Smooth muscle cell of the brain vasculature (primary cell): ENCODE results near the gene LATS1.
A peak's percentile ranks its signal among the peaks of the same experiment; 100 is the strongest.
"Not testable (repeated sequence)": the region's sequence is repeated elsewhere in the genome, so short reads cannot be mapped to it uniquely, and the experiment has no call there.

Experiments used
- DNase-seq: peaks from one replicate; pipeline ENCODE4 v3.0.0-alpha.2; 2012; ENCODE audit warnings: low read depth, low spot score

LATS1 gene

GRCh38 chr6:149717588-149718458 is at the start of gene LATS1:
Gene LATS1, minus strand, starts transcription at chr6:149718101. Its CDS starts 15,975 bp downstream, at chr6:149702126.
- peak; percentile 44 for DNase-seq

- DNase-seq = peak; percentile 77
Measured at GRCh38 chr6:149766156-149766769, 48.4 kb upstream of the LATS1 start.

GRCh38 chr6:149763866-149764265 is 46.0 kb upstream of the LATS1 start:
- DNase-seq = no peak

GRCh38 chr6:149761438-149761837 is 43.5 kb upstream of the LATS1 start:
- DNase-seq = no peak

- DNase-seq = no peak
Measured at GRCh38 chr6:149756261-149756636, 38.3 kb upstream of the LATS1 start.

GRCh38 chr6:149755300-149756260 is 37.7 kb upstream of the LATS1 start:
- no peak for DNase-seq

- no peak for DNase-seq
Measured at GRCh38 chr6:149754548-149754947, 36.6 kb upstream of the LATS1 start.

GRCh38 chr6:149753374-149753637 is 35.4 kb upstream of the LATS1 start:
- not testable (repeated sequence) for DNase-seq

- no peak for DNase-seq
Measured at GRCh38 chr6:149752600-149753373, 34.9 kb upstream of the LATS1 start.

GRCh38 chr6:149751920-149752319 is 34.0 kb upstream of the LATS1 start:
- not testable (repeated sequence) for DNase-seq

GRCh38 chr6:149751239-149751638 is 33.3 kb upstream of the LATS1 start:
- DNase-seq = no peak

GRCh38 chr6:149750136-149750609 is 32.3 kb upstream of the LATS1 start:
- no peak for DNase-seq

- DNase-seq = no peak
Measured at GRCh38 chr6:149749594-149750135, 31.8 kb upstream of the LATS1 start, which contains the start of gene PCMT1. Gene PCMT1, plus strand, starts transcription at chr6:149749741. Its CDS starts 161 bp downstream, at chr6:149749902.

GRCh38 chr6:149749082-149749593 is 31.2 kb upstream of the LATS1 start:
- DNase-seq = not testable (repeated sequence)

- peak; percentile 83 for DNase-seq
Measured at GRCh38 chr6:149746147-149746946, 28.4 kb upstream of the LATS1 start, which contains the start of gene NUP43. Gene NUP43, minus strand, starts transcription at chr6:149746529. Its CDS starts 34 bp downstream, at chr6:149746495.

- not testable (repeated sequence) for DNase-seq
Measured at GRCh38 chr6:149745252-149745651, 27.4 kb upstream of the LATS1 start.

- DNase-seq = no peak
Measured at GRCh38 chr6:149734915-149735314, 17.0 kb upstream of the LATS1 start.

- DNase-seq = no peak
Measured at GRCh38 chr6:149733089-149733720, 15.3 kb upstream of the LATS1 start.

- DNase-seq = no peak
Measured at GRCh38 chr6:149729824-149730223, 11.9 kb upstream of the LATS1 start.
